Naive thymus-derived CD4-positive, alpha-beta T cell (primary cell): Measurements from ENCODE around the gene SSBP3. TPM values are rescaled to one million over a fixed set of nuclear protein-coding genes. Genes with fewer than 3 reads are reported as not detected.

Experiments
- ATAC-seq: fragments of 150-1000 bp; cut with Tn5 transposase; 2 replicates; pipeline ENCODE4 v1.10.0; 2021; ENCODE audit warnings: mild to moderate bottlenecking, moderate library complexity
- CTCF ChIA-PET: fragments of 350-600 bp; sonication (Branson Sonifier 250); formaldehyde crosslinking; loops from one replicate; lab custom pipeline; 2021; ENCODE audit warnings: antibody characterized with exemption; lab: Charles Lee
- POLR2A ChIA-PET: fragments of 350-600 bp; sonication (Branson Sonifier 250); formaldehyde crosslinking; loops from one replicate; lab custom pipeline; 2021; ENCODE audit warnings: antibody characterized with exemption, inconsistent platforms; lab: Charles Lee
- DNase-seq, 9 donors: peaks; one replicate each; pipeline versions ENCODE4 v3.0.0 to v3.0.0-alpha.2; 2020 to 2022; ENCODE audit warnings: mixed read lengths in 1 of 9
- H3K27ac ChIP-seq: one replicate; pipeline ENCODE4 v1.7.0; 2013; ENCODE audit warnings: mild to moderate bottlenecking, low read depth, low read length, moderate library complexity
- H3K27me3 ChIP-seq, 2 donors: one replicate each; pipeline ENCODE4 v1.7.0; 2013; ENCODE audit warnings: low read length in 2 of 2, mild to moderate bottlenecking in 2 of 2, moderate library complexity in 2 of 2; ENCODE audit not compliant: control insufficient read depth in 2 of 2, insufficient read depth in 2 of 2
- H3K36me3 ChIP-seq, 3 experiments: 1 replicate in 2 of 3; 2 replicates in 1 of 3; pipeline ENCODE4 v1.7.0; 2013; ENCODE audit warnings: low read length in 3 of 3, mild to moderate bottlenecking in 3 of 3, moderate library complexity in 1 of 3; ENCODE audit not compliant: insufficient read depth in 3 of 3, control insufficient read depth in 2 of 3
- H3K4me1 ChIP-seq, 2 donors: one replicate each; pipeline ENCODE4 v1.7.0; 2013; ENCODE audit warnings: low read length in 2 of 2, mild to moderate bottlenecking in 2 of 2, moderate library complexity in 1 of 2; ENCODE audit not compliant: control insufficient read depth in 2 of 2, insufficient read depth in 2 of 2
- H3K4me3 ChIP-seq: 2 replicates; pipeline ENCODE4 v1.7.0; 2013; ENCODE audit warnings: mild to moderate bottlenecking, low read length
- H3K9me3 ChIP-seq, 3 experiments: 1 replicate in 2 of 3; 2 replicates in 1 of 3; pipeline ENCODE4 v1.7.0; 2013; ENCODE audit warnings: low read length in 3 of 3; ENCODE audit not compliant: control insufficient read depth in 2 of 3
- H3K27ac Mint-ChIP-seq, 9 donors: one replicate each; pipeline ENCODE4 v1.8.0; 2020 to 2022; ENCODE audit warnings: mixed read lengths in 9 of 9, mild to moderate bottlenecking in 8 of 9, moderate library complexity in 5 of 9, inconsistent platforms in 2 of 9
- H3K27me3 Mint-ChIP-seq, 5 donors: one replicate each; pipeline ENCODE4 v1.8.0; 2021 to 2022; ENCODE audit warnings: mixed read lengths in 5 of 5, mild to moderate bottlenecking in 1 of 5
- H3K36me3 Mint-ChIP-seq, 5 donors: one replicate each; pipeline ENCODE4 v1.8.0; 2020 to 2022; ENCODE audit warnings: mixed read lengths in 5 of 5, mild to moderate bottlenecking in 3 of 5, inconsistent platforms in 1 of 5
- H3K4me1 Mint-ChIP-seq, 7 donors: one replicate each; pipeline ENCODE4 v1.8.0; 2020 to 2022; ENCODE audit warnings: mixed read lengths in 7 of 7, mild to moderate bottlenecking in 3 of 7, inconsistent platforms in 1 of 7
- H3K4me3 Mint-ChIP-seq, 10 donors: one replicate each; pipeline ENCODE4 v1.8.0; 2020 to 2022; ENCODE audit warnings: mild to moderate bottlenecking in 10 of 10, mixed read lengths in 10 of 10, moderate library complexity in 6 of 10, inconsistent platforms in 2 of 10
- H3K9me3 Mint-ChIP-seq, 11 donors: one replicate each; pipeline ENCODE4 v1.8.0; 2020 to 2022; ENCODE audit warnings: mixed read lengths in 11 of 11, mild to moderate bottlenecking in 4 of 11, inconsistent platforms in 1 of 11, moderate library complexity in 1 of 11
- intact Hi-C, 2 donors: fragments of 100-400 bp; cut with micrococcal nuclease; formaldehyde crosslinking; loops; one replicate each; pipeline ENCODE4 v1.15.1; 2023
- polyA plus RNA-seq, 2 donors: library from polyadenylated mRNA; unstranded; fragments of 300-500 nt; fragmentation: Illumina TruSeq; gene quantifications; one replicate each; pipeline ENCODE4 v1.2.3, GENCODE V29; 2021
- total RNA-seq, 6 experiments: library from RNA in 5 of 6; stranded (reverse) in 5 of 6; gene quantifications; 1 replicate in 5 of 6; 2 replicates in 1 of 6; pipeline ENCODE4 v1.2.3 and lab custom pipeline; 2021 to 2026

Gene SSBP3
- total and polyA plus RNA-seq, 7 experiments from 2014 or later, result 19.4 to 124 (median 80.5) TPM

DNA sequence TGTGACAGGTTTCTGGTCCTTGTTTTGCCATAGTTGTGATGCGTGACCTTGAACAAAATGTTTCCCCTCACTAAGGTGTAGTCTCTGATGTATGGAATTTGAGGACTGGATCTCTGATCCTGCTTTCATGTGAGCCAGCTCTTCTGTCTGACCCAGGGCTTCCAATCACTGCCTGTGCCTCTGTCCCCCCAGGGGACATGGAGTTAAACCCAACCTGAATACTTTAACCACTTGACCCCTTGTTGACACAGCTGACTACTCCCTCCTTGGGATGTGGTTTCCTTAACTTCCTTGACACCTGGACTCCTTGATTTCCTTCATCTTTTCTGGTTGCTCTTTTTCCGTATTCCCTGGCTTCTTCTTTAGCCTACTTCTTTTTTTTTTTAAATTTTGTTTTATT, 36.0 kb upstream of the SSBP3 start:
- intact Hi-C loops, result no loop called here
- peak overlapping the region in 1 of 9 donors; percentile 15 for H3K27ac Mint-ChIP-seq
- H3K9me3 Mint-ChIP-seq, result peaks cover 0 to 6% (median 0%) of the 10 kb centered on the region in 11 donors
- H3K9me3 ChIP-seq, result no peaks in the 10 kb centered on the region
- no peak for DNase-seq
- no peak for ATAC-seq
- H3K4me3 ChIP-seq, result no peak overlapping the region
- POLR2A ChIA-PET, result interaction anchor here (0.6 kb wide), 1 partner anchor 13 kb away, joined by 4 read pairs; no protein-coding TSS in a partner anchor
- peaks cover 0 to 17% (median 0%) of the 10 kb centered on the region in 5 donors for H3K27me3 Mint-ChIP-seq
- no peaks in the 10 kb centered on the region for H3K27me3 ChIP-seq
- CTCF ChIA-PET, result interaction anchor here (0.6 kb wide), 1 partner anchor 10 kb away, joined by 5 read pairs; no protein-coding TSS in a partner anchor
- H3K36me3 ChIP-seq, result no peaks in the 10 kb centered on the region
- no peak overlapping the region for H3K27ac ChIP-seq
- no peak overlapping the region for H3K4me3 Mint-ChIP-seq
- H3K4me1 ChIP-seq, result no peaks in the 10 kb centered on the region
- no peaks in the 10 kb centered on the region for H3K36me3 Mint-ChIP-seq
- peaks cover 0 to 6% (median 0%) of the 10 kb centered on the region in 7 donors for H3K4me1 Mint-ChIP-seq

DNA sequence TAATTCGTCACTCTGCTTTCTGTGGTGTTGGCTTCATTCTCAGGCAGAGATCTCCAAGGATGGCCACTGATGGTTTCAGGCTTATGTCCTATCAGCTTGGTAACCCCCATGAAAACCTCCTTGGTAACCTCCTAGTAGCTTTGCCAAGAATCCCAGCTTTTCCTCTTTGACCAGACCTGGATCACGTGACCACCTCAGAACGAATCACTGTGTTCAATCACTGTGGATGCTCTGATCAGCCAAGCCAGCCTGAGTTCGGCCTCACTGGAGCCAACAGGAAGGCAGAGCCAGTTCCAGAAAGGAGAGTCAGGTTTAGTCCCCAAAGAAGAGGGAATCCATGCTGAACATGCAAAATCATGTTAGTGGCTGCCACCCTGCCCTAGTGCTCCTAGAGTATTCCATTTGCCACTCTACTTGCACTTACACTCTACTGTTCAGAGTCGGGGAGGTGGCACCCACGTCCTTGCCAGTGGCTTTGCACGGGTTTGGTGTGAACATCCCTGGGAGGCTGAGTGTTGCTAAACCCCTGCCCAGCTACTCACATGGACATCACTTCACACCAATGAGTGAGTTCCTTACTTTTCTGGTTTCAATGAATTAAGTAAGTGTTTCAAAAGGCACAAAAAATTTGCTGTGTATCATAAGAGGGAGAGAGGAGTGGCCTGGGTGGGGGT, 33.5 kb upstream of the SSBP3 start:
- H3K36me3 ChIP-seq, result no peaks in the 10 kb centered on the region
- no peak overlapping the region for H3K27ac ChIP-seq
- no peak overlapping the region for H3K4me3 ChIP-seq
- H3K27me3 ChIP-seq, result no peaks in the 10 kb centered on the region
- H3K4me1 Mint-ChIP-seq, result peaks cover 0 to 6% (median 0%) of the 10 kb centered on the region in 7 donors
- H3K9me3 ChIP-seq, result no peaks in the 10 kb centered on the region
- H3K36me3 Mint-ChIP-seq, result no peaks in the 10 kb centered on the region
- no peak for ATAC-seq
- H3K4me1 ChIP-seq, result no peaks in the 10 kb centered on the region
- CTCF ChIA-PET, result no interaction called here
- peaks cover 0 to under 1% (median 0%) of the 10 kb centered on the region in 5 donors for H3K27me3 Mint-ChIP-seq
- no peak overlapping the region for H3K27ac Mint-ChIP-seq
- H3K9me3 Mint-ChIP-seq, result peaks cover 0 to 4% (median 0%) of the 10 kb centered on the region in 11 donors
- no peak overlapping the region for H3K4me3 Mint-ChIP-seq
- DNase-seq, result no peak
- intact Hi-C loops, result no loop called here
- POLR2A ChIA-PET, result no interaction called here

GRCh38 chr1:54437783-54438182, 31.6 kb upstream of the SSBP3 start:
- H3K9me3 Mint-ChIP-seq, result no peaks in the 10 kb centered on the region
- H3K27me3 Mint-ChIP-seq, result no peaks in the 10 kb centered on the region
- no peak overlapping the region for H3K27ac ChIP-seq
- peaks cover 0 to 6% (median 0%) of the 10 kb centered on the region in 7 donors for H3K4me1 Mint-ChIP-seq
- H3K9me3 ChIP-seq, result no peaks in the 10 kb centered on the region
- ChIA-PET POLR2A (no interaction called here), CTCF (no interaction called here)
- DNase-seq (no peak), ATAC-seq (no peak)
- no peaks in the 10 kb centered on the region for H3K36me3 ChIP-seq
- intact Hi-C loops, result no loop called here
- H3K4me3 ChIP-seq, result no peak overlapping the region
- H3K36me3 Mint-ChIP-seq, result no peaks in the 10 kb centered on the region
- no peak overlapping the region for H3K4me3 Mint-ChIP-seq
- H3K27me3 ChIP-seq, result no peaks in the 10 kb centered on the region
- H3K4me1 ChIP-seq, result no peaks in the 10 kb centered on the region
- H3K27ac Mint-ChIP-seq, result no peak overlapping the region

- intact Hi-C loops, result no loop called here
- CTCF ChIA-PET, result no interaction called here
- no peak overlapping the region for H3K27ac Mint-ChIP-seq
- no peaks in the 10 kb centered on the region for H3K27me3 Mint-ChIP-seq
- H3K36me3 Mint-ChIP-seq, result no peaks in the 10 kb centered on the region
- Histone ChIP-seq H3K4me3 (no peak overlapping the region), H3K4me1 (no peaks in the 10 kb centered on the region), H3K9me3 (no peaks in the 10 kb centered on the region), H3K36me3 (no peaks in the 10 kb centered on the region), H3K27me3 (no peaks in the 10 kb centered on the region), H3K27ac (no peak overlapping the region)
- DNase-seq (no peak), ATAC-seq (no peak)
- POLR2A ChIA-PET, result no interaction called here
- H3K4me3 Mint-ChIP-seq, result no peak overlapping the region
- peaks cover 0 to 6% (median 0%) of the 10 kb centered on the region in 7 donors for H3K4me1 Mint-ChIP-seq
- no peaks in the 10 kb centered on the region for H3K9me3 Mint-ChIP-seq
These were observed 30.6 kb upstream of the SSBP3 start for GRCh38 chr1:54436826-54437225.

DNA sequence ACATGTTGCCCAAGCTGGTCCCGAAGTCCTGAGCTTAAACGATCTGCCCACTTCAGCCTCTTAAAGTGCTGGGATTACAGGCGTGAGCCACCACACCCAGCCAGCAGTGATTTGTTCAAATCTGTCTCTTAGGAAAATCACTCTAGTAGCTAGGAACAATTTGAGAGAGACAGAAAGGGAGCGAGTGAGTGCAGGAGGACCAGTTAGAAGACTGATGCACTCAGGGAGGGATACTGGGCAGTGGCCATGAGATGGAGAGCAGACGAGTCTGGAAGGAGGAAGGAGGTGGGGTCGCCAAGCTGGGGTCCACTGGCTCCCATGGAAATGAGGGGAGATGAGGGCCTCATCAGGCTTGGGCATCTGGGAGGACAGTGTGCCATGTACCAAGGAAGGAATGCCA, 23.6 kb upstream of the SSBP3 start:
- H3K4me3 Mint-ChIP-seq, result no peak overlapping the region
- H3K4me1 Mint-ChIP-seq, result peaks cover 0 to 9% (median 0%) of the 10 kb centered on the region in 7 donors
- H3K9me3 Mint-ChIP-seq, result peaks cover 0 to 2% (median 0%) of the 10 kb centered on the region in 11 donors
- ChIA-PET POLR2A (no interaction called here), CTCF (no interaction called here)
- Histone ChIP-seq H3K9me3 (no peaks in the 10 kb centered on the region), H3K36me3 (no peaks in the 10 kb centered on the region), H3K4me3 (no peak overlapping the region), H3K27me3 (no peaks in the 10 kb centered on the region), H3K4me1 (no peaks in the 10 kb centered on the region), H3K27ac (no peak overlapping the region)
- intact Hi-C loops, result no loop called here
- peaks cover 0 to 2% (median 0%) of the 10 kb centered on the region in 5 donors for H3K27me3 Mint-ChIP-seq
- H3K36me3 Mint-ChIP-seq, result no peaks in the 10 kb centered on the region
- H3K27ac Mint-ChIP-seq, result peak overlapping the region in 2 of 9 donors; percentile 37 to 38
- DNase-seq (no peak), ATAC-seq (no peak)

- peaks cover 0 to 9% (median 0%) of the 10 kb centered on the region in 7 donors for H3K4me1 Mint-ChIP-seq
- ATAC-seq, result no peak
- ChIA-PET POLR2A (no interaction called here), CTCF (interaction anchor here (0.8 to 1.0 kb wide), 2 partner anchors 10 to 194 kb away, joined by 3 read pairs; no protein-coding TSS in a partner anchor)
- H3K9me3 Mint-ChIP-seq, result peaks cover 0 to 2% (median 0%) of the 10 kb centered on the region in 11 donors
- no peaks in the 10 kb centered on the region for H3K9me3 ChIP-seq
- H3K27ac Mint-ChIP-seq, result no peak overlapping the region
- no peak overlapping the region for H3K27ac ChIP-seq
- H3K4me1 ChIP-seq, result no peaks in the 10 kb centered on the region
- H3K36me3 Mint-ChIP-seq, result no peaks in the 10 kb centered on the region
- DNase-seq, result no peak
- peaks cover 0 to 2% (median 0%) of the 10 kb centered on the region in 5 donors for H3K27me3 Mint-ChIP-seq
- no peaks in the 10 kb centered on the region for H3K27me3 ChIP-seq
- H3K4me3 ChIP-seq, result no peak overlapping the region
- intact Hi-C loops, result no loop called here
- no peak overlapping the region for H3K4me3 Mint-ChIP-seq
- no peaks in the 10 kb centered on the region for H3K36me3 ChIP-seq
These were observed 22.8 kb upstream of the SSBP3 start for GRCh38 chr1:54428837-54429518.
